Measurements from ENCODE around the gene KIF19. TPM values are rescaled to one million over a fixed set of nuclear protein-coding genes. Genes with fewer than 3 reads are reported as not detected.

Gene KIF19
- total and polyA plus RNA-seq, 2 donors (not counting 1 experiment from before 2014, with no cell fraction given), result not detected

DNA sequence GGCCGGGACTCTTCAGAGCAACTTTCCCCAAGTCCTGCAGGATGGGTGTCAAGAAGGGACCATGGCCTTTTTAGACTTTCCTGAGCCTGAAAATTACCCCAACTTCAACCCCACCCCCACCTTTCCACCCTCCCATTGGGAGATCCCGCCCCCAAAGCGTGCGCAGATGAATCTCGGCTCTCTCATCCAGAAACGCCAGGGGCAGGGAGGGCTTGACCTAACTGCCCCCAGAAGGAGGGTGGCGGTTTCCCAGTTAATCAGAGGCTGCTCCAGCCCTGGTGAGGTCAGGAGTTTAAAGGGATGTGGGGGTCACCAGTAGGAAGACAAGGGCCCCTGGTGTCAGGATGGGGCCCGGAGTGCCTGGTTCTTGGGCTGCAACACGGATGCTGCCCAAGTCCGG lies 480 bp downstream of the KIF19 start:
- DNase-seq, result no peak
- H3K27me3 Mint-ChIP-seq, result peaks cover 55% of the 10 kb centered on the region
- peaks cover 8 to 13% of the 10 kb centered on the region in 2 donors for H3K4me1 ChIP-seq (ENCODE audit: control insufficient read depth in 2 of 2, insufficient read depth in 2 of 2, low read length in 2 of 2)
- H2AFZ ChIP-seq (ENCODE audit: insufficient read depth, low read depth, low read length, poor library complexity, severe bottlenecking), result no peak overlapping the region
- POLR2A ChIA-PET, result no interaction called here
- TF ChIP-seq, protein P1, sequence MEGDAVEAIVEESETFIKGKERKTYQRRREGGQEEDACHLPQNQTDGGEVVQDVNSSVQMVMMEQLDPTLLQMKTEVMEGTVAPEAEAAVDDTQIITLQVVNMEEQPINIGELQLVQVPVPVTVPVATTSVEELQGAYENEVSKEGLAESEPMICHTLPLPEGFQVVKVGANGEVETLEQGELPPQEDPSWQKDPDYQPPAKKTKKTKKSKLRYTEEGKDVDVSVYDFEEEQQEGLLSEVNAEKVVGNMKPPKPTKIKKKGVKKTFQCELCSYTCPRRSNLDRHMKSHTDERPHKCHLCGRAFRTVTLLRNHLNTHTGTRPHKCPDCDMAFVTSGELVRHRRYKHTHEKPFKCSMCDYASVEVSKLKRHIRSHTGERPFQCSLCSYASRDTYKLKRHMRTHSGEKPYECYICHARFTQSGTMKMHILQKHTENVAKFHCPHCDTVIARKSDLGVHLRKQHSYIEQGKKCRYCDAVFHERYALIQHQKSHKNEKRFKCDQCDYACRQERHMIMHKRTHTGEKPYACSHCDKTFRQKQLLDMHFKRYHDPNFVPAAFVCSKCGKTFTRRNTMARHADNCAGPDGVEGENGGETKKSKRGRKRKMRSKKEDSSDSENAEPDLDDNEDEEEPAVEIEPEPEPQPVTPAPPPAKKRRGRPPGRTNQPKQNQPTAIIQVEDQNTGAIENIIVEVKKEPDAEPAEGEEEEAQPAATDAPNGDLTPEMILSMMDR (IDR thresholded peaks at IDR 0.05), result no peak
- no peak for TF ChIP-seq EZH2 (IDR thresholded peaks at IDR 0.05; ENCODE audit: borderline replicate concordance, insufficient read depth, low read depth, low read length, poor library complexity, severe bottlenecking)
- H3K27me3 ChIP-seq (replicated peaks in 1 of 4; ENCODE audit: control extremely low read depth in 1 of 4, control insufficient read depth in 3 of 4, insufficient read depth in 4 of 4, low read length in 3 of 4), result peaks cover 0 to 30% (median 5%) of the 10 kb centered on the region in 4 experiments
- ATAC-seq (ENCODE audit: low read depth), result no peak
- H3K9ac ChIP-seq (ENCODE audit: low read length), result no peak overlapping the region
- no peaks in the 10 kb centered on the region for H3K9me3 Mint-ChIP-seq (ENCODE audit: insufficient read depth)
- 41% methylated on average over 8 of the region's 10 CpGs for WGBS (ENCODE audit: insufficient coverage)
- H3K4me1 Mint-ChIP-seq, result peaks cover 4% of the 10 kb centered on the region
- no peak overlapping the region for H3K4me3 ChIP-seq (ENCODE audit: control extremely low read depth in 1 of 5, extremely low read depth in 1 of 5, insufficient read depth in 1 of 5, low read depth in 2 of 5, low read length in 4 of 5)
- H4K20me1 ChIP-seq (ENCODE audit: control insufficient read depth, insufficient read depth, low read length, poor library complexity, severe bottlenecking), result no peaks in the 10 kb centered on the region
- no peaks in the 10 kb centered on the region for H3K79me2 ChIP-seq (ENCODE audit: control insufficient read depth, insufficient read depth, low read length)
- CTCF ChIA-PET, result no interaction called here
- H3K27ac Mint-ChIP-seq, result no peak overlapping the region
- H3K4me3 Mint-ChIP-seq, result no peak overlapping the region
- peak overlapping the region; percentile 62 for H3K4me2 ChIP-seq (replicated peaks; ENCODE audit: low read depth, low read length, poor library complexity, severe bottlenecking)
- H3K9me3 ChIP-seq (ENCODE audit: control extremely low read depth in 1 of 3, control insufficient read depth in 2 of 3, insufficient read depth in 1 of 3, low read length in 2 of 3), result no peaks in the 10 kb centered on the region
- intact Hi-C loops (cut with micrococcal nuclease), result no loop called here
- no peak overlapping the region for H3K27ac ChIP-seq (ENCODE audit: low read length in 2 of 2)
- no peaks in the 10 kb centered on the region for H3K36me3 ChIP-seq (replicated peaks in 1 of 2; ENCODE audit: control extremely low read depth in 1 of 2, control insufficient read depth in 1 of 2, extremely low read depth in 1 of 2, insufficient read depth in 2 of 2, low read length in 1 of 2)

DNA sequence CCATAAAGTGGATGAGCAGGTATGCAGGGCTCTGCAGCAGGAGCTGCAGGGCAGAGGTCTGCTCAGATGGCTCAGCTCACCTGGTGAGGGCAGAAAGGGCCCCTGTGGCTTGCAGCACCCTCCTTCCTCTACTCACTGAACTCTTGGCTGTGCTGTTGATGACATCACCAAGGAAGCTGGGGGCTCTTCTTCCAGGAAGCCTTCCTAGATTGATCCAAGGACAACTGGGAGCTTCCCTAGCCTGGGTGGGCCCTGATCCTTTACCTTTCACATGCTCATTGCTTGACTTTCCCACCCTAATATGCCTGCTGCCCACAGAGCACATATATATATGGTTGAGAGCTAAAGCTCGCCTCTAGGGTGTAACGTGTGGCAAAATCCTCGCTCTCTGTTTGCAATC lies 2.5 kb downstream of the KIF19 start:
- no peak overlapping the region for H3K27ac ChIP-seq (ENCODE audit: low read length in 2 of 2)
- Mint-ChIP-seq H3K27ac (no peak overlapping the region), H3K4me1 (peaks cover 4% of the 10 kb centered on the region), H3K4me3 (no peak overlapping the region), H3K27me3 (peaks cover 39% of the 10 kb centered on the region), H3K9me3 (ENCODE audit: insufficient read depth) (no peaks in the 10 kb centered on the region)
- no peak for DNase-seq
- H3K4me1 ChIP-seq (ENCODE audit: control insufficient read depth in 2 of 2, insufficient read depth in 2 of 2, low read length in 2 of 2), result peaks cover 8 to 13% of the 10 kb centered on the region in 2 donors
- H3K27me3 ChIP-seq (replicated peaks in 1 of 4; ENCODE audit: control extremely low read depth in 1 of 4, control insufficient read depth in 3 of 4, insufficient read depth in 4 of 4, low read length in 3 of 4), result peaks cover 0 to 31% (median 5%) of the 10 kb centered on the region in 4 experiments
- H3K9me3 ChIP-seq (ENCODE audit: control extremely low read depth in 1 of 3, control insufficient read depth in 2 of 3, insufficient read depth in 1 of 3, low read length in 2 of 3), result no peaks in the 10 kb centered on the region
- H3K4me2 ChIP-seq (replicated peaks; ENCODE audit: low read depth, low read length, poor library complexity, severe bottlenecking), result no peak overlapping the region
- H2AFZ ChIP-seq (ENCODE audit: insufficient read depth, low read depth, low read length, poor library complexity, severe bottlenecking), result no peak overlapping the region
- no peak for ATAC-seq (ENCODE audit: low read depth)
- ChIA-PET POLR2A (no interaction called here), CTCF (interaction anchor here (1.0 kb wide), 1 partner anchor 41 kb away, joined by 3 read pairs; no protein-coding TSS in a partner anchor)
- intact Hi-C loops (cut with micrococcal nuclease), result no loop called here
- no peak overlapping the region for H3K9ac ChIP-seq (ENCODE audit: low read length)
- WGBS (ENCODE audit: insufficient coverage), result 96% methylated on average over 3 of the region's 3 CpGs
- H4K20me1 ChIP-seq (ENCODE audit: control insufficient read depth, insufficient read depth, low read length, poor library complexity, severe bottlenecking), result no peaks in the 10 kb centered on the region
- H3K79me2 ChIP-seq (ENCODE audit: control insufficient read depth, insufficient read depth, low read length), result no peaks in the 10 kb centered on the region
- no peak overlapping the region for H3K4me3 ChIP-seq (ENCODE audit: control extremely low read depth in 1 of 5, extremely low read depth in 1 of 5, insufficient read depth in 1 of 5, low read depth in 2 of 5, low read length in 4 of 5)
- no peaks in the 10 kb centered on the region for H3K36me3 ChIP-seq (replicated peaks in 1 of 2; ENCODE audit: control extremely low read depth in 1 of 2, control insufficient read depth in 1 of 2, extremely low read depth in 1 of 2, insufficient read depth in 2 of 2, low read length in 1 of 2)
- TF ChIP-seq, protein P1 (IDR thresholded peaks at IDR 0.05), result no peak
- TF ChIP-seq EZH2 (IDR thresholded peaks at IDR 0.05; ENCODE audit: borderline replicate concordance, insufficient read depth, low read depth, low read length, poor library complexity, severe bottlenecking), result no peak

All from B cell (primary cell).